Inferior parietal cortex (tissue), 1 donor: ENCODE measurements around the gene MOCS3.

Source experiments
- DNase-seq: peaks from one replicate; pipeline ENCODE4 v3.0.0-alpha.2; 2016; ENCODE audit errors: extremely low spot score

The MOCS3 gene, protein sequence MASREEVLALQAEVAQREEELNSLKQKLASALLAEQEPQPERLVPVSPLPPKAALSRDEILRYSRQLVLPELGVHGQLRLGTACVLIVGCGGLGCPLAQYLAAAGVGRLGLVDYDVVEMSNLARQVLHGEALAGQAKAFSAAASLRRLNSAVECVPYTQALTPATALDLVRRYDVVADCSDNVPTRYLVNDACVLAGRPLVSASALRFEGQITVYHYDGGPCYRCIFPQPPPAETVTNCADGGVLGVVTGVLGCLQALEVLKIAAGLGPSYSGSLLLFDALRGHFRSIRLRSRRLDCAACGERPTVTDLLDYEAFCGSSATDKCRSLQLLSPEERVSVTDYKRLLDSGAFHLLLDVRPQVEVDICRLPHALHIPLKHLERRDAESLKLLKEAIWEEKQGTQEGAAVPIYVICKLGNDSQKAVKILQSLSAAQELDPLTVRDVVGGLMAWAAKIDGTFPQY

DNA sequence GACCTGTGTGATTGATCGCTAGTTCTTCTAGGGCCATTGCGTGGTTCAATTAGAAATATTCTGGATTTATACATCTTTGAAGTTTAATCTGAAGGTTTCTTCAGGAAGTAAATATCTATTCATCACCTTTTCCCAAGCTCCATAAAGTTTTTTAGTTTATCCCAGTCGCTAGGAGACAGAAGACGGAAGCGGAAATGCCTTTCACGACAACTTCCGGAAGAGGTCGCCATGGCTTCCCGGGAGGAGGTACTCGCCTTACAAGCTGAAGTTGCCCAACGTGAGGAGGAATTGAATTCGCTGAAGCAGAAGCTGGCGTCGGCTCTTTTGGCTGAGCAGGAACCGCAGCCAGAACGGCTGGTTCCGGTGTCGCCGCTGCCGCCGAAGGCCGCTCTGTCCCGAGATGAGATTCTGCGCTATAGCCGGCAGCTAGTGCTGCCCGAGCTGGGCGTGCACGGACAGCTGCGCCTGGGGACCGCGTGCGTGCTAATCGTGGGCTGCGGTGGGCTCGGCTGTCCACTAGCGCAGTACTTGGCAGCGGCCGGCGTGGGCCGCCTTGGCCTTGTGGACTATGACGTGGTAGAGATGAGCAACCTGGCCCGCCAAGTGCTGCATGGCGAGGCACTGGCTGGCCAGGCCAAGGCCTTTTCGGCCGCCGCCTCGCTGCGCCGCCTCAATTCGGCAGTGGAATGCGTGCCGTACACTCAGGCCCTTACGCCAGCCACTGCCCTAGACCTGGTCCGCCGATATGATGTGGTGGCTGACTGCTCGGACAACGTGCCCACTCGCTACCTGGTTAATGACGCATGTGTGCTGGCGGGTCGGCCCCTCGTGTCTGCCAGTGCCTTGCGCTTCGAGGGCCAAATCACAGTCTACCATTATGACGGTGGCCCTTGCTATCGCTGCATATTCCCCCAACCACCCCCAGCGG, at the start of gene MOCS3:
Gene MOCS3 (plus strand): TSS at position 204 of the 928 bp plus-strand sequence. CDS start 25 bp downstream, at position 229.
- peak; percentile 99 for DNase-seq

DNA sequence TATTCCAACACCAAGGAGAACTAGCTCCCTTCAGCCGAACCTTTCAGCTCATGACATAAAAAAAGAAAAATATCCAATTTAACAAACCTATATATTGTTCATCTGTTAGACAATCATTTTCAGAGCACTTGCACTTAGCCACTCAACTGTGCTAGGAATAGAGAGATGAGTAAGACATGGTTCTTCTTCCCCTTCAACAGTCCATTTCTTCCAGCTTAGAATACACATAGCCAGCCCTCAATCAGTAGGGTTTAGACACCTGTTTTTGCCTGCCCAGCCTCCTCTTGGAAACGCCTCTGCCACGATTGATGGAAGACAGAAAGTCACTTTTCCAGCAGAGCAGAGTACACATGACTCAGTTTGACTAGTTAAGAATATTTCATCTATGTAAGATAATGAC, 49.2 kb upstream of the MOCS3 start:
- no peak for DNase-seq

DNA sequence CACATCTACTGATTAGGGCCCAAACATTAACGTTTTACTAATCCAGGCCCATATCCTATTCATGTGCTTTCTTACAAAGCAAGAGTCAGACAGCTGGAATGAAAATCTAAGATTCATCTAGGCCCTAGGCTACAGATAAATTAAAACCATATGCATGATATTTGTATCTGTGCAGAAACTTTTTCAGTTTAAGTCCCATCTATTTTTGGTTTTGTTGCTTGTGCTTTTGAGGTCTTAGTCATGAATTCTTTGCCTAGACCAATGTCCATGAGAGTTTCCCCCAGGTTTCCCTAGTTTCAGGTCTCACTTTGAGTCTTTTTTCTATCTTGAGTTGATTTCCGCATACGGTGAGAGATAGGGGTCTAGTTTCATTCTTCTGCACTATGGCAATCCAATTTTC, 47.6 kb upstream of the MOCS3 start:
- no peak for DNase-seq

DNA sequence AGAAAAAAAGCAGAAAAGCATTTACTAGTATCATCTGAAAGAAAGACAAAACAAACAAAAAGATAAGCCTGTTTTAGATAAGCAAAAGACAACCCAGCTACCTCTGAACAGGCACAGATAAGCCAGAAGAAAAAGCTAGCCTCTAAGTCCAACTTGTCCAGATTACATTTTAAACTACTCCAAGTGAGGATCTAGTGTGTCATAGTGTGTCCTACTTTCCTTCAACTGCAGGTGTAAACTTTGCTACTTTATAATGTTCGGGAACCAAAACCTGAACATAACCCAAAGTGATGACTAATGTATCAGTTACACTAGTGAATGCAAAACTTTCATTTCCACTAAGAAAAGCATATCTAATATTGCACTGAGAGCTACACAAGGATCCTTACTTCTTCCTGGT, 46.9 kb upstream of the MOCS3 start:
- DNase-seq = no peak

DNA sequence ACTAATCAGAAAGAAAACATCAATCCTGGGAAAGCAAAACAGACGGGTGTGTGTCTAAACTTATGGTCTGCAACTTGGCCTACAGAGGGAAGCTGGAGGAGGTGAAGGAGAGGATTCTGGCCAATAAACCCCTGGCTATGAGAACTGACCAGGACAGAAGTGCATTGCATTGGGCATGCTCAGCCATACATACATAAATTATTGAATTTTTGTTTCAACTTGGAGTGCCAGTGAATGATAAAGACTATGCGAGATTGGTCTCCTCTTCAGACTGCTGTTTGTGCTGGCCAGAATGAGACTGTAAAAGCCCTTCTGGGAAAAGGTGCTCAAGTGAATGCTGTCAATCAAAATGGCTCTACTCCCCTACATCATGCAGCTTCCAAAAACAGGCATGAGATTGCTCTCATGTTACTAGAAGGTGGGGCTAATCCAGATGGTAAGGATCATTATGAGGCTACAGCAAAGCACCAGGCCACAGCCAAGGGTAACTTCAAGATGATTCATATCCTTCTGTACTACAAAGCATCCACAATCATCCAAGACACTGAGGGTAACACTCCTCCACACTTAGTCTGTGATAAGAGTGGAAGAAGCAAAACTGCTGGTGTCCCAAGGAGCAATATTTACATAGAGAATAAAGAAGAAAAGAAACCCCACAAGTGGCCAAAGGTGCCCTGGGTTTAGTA, 44.8 kb upstream of the MOCS3 start:
- no peak for DNase-seq

DNA sequence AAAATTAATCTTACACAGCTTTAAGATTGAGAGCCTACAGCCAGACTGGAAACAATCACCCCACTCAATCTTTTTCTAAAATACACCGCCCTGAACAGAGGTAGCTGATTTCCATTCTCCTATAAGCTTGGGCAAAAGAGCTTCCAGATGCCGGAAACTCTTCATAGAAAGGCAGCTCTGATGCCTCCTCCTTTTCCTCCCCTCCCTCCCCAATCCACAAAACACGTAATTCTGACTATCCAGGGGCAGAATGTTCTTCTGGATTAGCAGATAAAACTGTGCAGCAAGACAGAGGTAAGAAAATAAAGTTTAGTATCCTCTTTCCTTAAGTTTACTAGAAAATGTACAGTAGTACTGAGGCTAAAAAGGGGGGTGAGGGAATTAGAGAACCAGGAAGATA, 43.2 kb upstream of the MOCS3 start:
- no peak for DNase-seq

DNA sequence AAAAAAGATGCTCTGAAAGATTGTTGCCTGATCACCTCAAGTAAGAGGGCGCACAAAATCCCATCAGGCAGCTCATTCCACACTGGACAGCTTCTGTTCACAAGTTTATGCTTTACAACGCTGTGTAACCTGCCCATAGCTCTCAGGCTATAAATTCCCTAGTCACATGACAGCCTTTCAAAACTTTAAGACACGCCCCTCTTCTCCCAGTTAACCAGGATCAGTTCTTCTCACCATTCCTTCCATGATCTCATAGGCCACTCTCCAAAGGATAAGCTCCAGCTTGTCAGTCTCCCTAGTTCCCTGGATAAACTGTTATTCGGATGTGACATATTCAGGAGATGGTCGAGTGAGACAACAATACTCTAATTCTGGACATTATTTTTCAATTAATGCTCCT, 42.4 kb upstream of the MOCS3 start:
- DNase-seq = no peak

DNA sequence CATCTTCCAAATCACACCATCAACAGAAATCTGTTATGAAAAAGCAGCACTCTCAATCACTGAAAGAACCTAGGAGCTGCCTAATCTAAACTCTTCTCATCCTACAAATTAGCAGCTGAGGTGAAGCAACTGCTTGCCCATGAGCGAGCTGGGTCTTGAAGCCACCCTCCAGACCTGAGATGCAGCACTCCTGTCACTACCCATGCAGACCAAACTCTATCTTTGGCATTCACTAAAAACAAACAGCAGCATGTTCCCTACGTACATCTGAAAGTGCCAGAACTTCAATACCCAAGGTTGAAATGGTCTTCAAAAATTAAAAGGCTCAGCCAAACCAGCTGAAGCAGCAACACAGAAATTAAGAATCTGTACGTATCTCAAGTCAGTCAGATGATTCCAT, 41.7 kb upstream of the MOCS3 start:
- DNase-seq = no peak

DNA sequence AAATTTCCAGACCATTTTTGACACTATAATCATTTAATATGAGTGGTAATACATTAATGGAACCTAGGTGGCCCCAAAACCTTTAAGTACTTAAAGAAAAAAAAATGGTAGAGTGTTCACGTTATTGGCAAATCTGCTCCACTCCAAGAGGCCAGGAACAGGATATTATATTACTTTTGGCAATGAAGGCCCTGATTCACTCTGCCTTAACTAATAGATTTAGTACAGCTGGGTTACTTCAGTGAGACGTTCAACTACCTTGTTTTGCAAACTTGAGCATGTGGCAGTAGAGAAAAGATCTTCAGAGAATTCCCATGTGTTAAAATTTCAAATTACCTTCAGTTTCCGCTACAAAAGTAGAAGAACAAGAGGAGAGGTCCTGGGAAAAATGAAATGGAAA, 40.2 kb upstream of the MOCS3 start:
- DNase-seq = no peak

DNA sequence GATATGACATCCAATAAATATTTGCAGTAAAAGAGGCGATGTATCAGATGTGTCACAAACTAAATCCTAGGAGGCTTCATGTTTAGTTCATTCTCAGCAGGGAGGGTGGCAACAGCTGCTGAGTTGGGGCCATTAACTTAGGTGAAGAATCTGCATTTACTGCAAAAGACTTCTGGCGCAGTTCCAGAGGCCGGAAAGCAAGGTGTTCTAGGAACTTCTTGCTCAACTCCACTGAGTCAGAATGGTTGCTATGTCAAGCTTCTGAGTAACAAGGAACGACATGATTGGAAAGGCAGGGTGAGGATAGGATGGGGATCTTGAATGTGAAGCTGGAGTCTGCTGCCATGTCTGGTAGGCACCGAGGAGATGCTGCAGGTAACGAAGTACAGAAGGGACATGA, 39.1 kb upstream of the MOCS3 start:
- DNase-seq = no peak

DNA sequence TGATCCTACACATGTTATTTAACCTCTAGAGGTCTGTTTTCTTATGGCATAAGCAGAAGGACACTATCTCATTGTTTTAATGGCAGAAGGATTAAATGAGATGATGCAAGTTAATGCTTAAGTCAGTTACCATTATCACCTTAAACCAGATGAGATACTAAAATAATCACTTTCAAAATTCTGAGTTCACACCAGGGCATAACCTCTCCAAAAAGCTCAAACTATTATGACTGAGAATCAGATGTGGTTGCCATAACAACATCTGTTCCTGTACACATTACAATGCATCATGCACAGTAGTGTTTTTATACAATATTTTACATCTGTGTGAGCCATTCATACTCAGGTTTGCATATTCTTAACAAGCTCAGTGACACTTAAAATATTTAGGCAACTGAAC, 37.6 kb upstream of the MOCS3 start:
- DNase-seq = no peak

DNA sequence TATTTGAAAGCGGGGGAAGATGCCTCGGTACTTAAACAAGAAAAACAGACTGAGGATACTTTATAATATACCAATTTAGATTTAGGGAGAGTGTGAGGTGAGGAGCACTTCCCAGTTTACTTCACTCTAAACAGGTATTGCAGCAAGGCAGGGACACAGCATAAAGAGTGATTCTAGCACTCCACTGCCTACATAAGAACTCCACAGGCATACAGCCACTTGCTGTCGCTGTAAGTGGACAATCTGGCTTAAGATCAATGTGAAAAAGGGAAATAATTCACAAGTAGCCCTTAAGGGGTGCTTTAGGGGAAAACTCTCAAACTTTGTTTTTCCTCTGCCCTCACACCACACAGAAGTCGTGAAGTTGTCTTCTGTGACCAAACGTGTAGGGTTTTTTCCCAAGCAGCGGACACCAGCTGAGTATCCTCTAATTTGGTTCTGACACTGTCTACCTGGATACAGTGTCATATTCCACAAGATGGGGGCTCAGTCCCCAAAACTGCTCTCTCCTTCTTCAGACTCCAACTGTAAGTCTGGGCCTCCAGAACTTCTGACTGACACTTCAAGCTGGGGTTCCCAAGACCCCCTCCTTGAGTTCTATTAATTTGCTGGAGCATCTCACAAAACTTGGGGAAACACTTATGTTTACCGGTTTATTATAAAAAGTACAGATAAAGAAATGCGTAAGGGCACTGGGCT, 36.7 kb upstream of the MOCS3 start:
- no peak for DNase-seq

DNA sequence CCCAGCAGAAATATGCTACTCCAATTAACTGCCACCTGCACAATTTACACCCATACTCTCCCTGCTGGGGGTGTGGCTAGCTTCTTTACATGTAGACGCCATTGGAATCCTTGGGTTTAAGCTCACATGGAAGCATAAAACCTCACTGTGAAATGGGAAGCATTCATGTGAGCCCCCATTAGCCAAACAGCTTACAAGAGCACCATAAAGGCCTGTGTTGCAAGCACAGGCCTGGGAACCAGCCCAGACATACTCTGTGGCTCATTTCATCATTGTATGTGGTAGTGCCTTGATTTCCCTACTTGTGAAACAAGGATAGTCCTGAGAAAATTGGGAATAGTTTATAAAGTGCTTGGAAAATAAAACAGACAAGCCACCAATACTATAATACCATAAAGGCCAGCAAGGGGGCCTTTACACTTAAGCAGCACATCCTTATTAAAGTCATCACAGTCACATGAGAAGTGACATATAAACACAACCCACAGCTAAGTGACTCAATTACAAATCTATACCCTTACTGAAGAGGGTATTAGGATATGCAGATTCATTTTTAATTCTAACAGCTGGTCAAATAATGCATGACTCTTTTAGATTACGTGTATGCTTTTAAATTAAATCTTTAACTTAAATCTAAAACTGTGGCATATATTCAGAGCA, 34.2 kb upstream of the MOCS3 start:
- DNase-seq = no peak

DNA sequence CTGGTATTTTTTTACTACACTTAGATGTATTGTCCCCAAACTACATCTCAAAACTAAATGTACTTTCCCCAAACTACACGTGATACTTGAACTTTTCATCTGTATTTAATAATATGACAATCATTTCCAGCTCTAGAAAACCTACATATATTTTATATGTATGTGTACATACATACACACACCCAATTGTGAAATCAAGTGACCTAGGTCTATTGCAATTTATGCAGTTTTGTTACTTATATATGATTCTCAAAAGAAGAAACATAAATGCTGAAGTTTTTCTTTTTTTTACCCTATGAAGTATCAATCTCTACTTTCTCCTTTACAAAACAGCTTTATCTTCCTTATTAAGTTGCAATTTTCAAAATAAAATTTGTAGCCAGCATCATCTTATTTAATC, 32.1 kb upstream of the MOCS3 start:
- DNase-seq = no peak

DNA sequence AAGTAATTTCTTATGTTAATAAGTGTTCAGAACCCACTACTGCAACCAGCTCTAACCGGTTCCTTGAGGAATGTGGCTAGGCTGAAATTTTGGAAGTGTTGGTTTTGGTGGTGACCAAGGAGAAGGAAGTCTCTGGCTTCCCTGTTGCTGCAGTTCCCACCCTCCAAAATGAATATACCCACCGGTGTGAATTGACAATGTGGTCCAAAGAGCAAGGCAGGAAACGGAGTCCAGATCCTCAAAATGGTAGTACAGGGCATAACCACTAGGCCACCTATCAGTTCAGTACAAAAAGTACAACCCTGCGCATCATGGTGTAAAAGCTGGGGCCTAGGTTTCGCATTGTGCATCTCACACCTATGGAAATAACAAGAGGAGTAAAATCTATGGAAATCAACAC, 30.1 kb upstream of the MOCS3 start:
- DNase-seq = no peak

DNA sequence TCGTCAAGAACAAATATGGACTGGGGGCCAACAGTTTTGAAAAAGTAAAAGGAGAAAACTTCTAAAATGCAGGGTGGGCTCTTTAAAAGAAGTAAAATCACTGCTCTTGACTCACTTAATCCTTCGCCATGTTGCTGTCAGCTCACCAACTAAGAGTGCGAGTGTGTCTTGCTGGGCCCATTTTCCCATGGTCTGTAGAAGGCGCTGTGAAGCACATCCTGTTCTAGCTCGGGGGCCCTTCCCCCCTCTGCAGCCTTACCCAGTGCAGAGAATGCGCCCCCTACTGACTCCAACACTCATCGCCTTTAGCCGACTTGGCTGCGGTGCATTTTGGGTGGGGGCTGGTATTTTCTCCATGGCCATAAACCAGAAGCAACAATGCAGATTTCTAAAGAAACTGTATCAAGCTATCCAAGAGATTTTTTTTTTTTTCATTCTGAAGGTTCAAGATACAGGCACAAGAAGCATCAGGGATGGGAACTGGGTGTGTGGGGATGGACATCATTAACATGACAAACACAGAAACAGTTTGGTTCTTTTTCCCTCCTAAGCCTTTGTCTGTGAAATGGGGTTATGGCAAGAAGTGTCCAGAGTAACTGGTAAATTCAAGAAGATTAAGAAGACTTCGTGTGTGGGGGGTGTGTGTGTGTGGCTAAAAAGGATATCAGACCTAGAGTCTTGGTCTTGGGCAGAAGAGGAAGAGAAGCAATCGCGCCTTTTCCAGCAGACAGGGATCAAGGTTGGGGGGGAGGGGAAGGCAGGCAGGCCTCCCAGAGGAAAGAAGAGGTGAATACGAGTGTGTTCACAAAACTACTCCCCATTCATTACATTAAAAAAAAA, 29.1 kb upstream of the MOCS3 start:
- peak; percentile 92 for DNase-seq

DNA sequence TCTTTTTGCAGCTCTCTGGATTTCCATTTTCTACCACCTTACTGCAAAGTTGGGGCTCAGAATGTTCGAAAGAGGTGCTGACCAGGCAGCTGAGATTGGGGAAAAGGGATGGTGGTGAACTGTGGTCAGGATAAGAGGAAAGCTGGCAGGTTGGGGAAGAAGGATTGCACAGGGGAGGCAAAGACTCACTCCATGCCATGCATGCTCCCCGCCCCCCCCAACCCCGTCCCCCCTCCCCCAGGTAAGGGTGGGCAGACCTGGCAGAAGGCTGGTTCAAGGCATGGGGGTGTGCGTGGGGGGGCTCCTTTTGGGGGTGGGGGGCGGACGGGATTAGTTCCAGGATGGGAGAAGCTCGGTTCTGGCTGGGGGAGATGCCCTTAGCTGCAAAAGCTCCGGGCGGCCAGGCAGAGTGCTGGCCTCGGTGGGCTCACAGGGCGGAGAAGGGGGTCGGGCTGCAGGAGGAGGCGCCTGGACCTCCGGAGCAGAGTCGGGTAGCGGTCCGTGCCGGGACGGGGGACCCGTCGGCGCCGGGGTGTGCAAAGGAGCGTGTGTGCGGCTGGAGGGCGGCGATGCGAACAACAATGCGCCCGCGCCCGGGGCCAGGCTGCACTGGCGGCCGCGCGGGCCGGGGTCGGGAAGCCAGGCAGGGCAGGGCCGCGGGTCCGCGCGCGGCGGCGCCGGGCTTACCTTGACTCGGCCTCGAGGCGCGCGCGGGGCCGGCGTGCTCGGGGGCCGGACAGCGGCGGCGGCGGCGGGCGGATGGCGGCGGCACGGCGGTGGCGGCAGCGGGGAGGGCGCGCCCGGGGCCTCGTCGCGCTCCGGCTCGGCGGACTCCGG, 28.3 kb upstream of the MOCS3 start:
- no peak for DNase-seq

DNA sequence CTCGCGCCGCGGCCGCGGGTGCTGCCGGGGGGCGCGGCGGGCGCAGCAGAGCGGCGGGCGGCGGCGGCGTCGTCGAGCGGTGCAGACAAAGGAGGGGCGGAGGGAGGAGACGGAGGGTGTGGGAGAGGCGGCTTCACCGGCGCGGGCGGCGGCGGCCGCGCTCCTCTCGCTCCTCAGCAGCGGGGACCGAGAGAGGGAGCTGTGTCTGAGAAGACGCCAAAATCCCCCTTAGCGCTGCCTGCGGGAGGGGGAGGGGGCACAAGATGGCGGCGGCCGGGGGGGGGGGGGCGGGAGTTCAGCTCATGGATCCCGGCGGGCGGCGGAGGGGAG, 27.7 kb upstream of the MOCS3 start:
- DNase-seq = no peak

DNA sequence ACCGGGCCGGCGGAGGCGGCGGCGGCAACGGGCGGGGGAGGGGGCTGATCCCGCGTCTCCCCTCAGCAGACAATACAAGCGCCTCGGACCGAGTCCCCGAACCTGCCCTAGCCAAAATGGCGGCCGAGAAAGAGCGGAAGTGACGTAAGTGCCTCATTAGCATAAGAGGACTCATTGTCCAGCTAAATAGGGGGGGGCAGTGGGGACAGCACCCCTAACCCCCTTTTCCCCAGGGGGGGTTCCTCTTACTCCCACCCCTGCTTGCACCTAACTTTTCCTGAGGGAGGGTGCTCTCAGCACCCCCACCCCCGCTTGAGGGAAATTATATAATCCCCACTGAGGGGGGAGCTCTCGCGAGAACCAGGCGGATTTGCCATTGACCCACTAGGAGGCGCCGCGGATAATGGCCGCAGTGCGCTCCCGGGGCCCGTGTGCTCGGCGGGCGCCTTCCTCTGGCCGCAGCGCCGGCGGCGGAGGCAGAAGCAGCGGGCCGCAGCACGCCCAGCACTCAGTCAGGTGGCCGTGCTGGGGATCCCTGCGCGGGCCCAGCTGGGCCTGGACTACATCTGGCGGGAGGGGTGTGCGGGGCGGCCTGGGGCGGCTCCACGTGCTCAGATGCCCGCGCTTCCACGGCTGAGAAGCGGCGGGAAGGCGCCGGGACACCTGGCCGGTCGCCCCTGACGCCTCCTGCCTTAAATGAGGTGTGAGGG, 27.2 kb upstream of the MOCS3 start, which contains the start of gene ADNP:
Gene ADNP (minus strand): TSS at position 132 of the 710 bp plus-strand sequence. CDS start 27,441 bp downstream, outside the sequence.
- peak; percentile 97 for DNase-seq
